ENCODE data around the gene UPP2.

DNA sequence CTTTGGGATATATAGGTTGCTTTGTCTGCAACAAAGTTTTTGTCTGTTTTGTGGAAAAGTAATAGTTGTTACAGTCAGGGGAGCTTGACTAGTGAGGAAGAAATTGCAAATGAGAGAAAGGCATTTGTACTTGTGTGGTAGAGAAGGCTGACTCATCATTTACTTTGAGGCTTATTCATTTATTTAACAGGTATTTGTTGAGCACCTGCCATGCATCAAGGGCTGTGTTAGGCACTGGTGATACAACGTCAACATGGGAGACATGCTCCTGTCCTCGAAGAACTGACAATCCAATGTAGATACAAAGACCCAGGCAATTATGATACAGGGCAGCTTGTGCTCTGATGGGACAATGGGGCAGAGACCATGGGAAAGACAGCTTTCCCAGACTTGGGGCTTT, 79.5 kb downstream of the UPP2 start:
- TF ChIP-seq CTCF (IDR thresholded peaks at IDR 0.05; ENCODE audit: insufficient read depth, low read length, poor library complexity, severe bottlenecking), result no peak
- TF ChIP-seq EZH2phosphoT487 (conservative IDR thresholded peaks at IDR 0.05; ENCODE audit: low read length), result no peak
